ENCODE data around the gene FN1. TPM values are rescaled to one million over a fixed set of nuclear protein-coding genes. Genes with fewer than 3 reads are reported as not detected.

The FN1 gene
- total RNA-seq, 2 experiments from 2014 or later, result 0.45 to 0.57 TPM

GRCh38 chr2:215338883-215339679 lies 96.8 kb downstream of the FN1 start:
- CTCF ChIA-PET, result no interaction called here
- intact Hi-C loops (cut with micrococcal nuclease), result no loop called here
- no peaks in the 10 kb centered on the region for H3K27me3 Mint-ChIP-seq (ENCODE audit: low read depth)

GRCh38 chr2:215332872-215333595 lies 102.8 kb downstream of the FN1 start:
- Mint-ChIP-seq H3K4me1 (ENCODE audit: low read depth) (peaks cover 15% of the 10 kb centered on the region), H3K36me3 (ENCODE audit: low read depth) (peaks cover 58% of the 10 kb centered on the region), H3K4me3 (no peak overlapping the region), H3K27me3 (ENCODE audit: low read depth) (no peaks in the 10 kb centered on the region), H3K9me3 (no peaks in the 10 kb centered on the region), H3K27ac (no peak overlapping the region)
- no peak for DNase-seq
- CTCF ChIA-PET, result no interaction called here
- intact Hi-C loops (cut with micrococcal nuclease), result no loop called here

More at GRCh38 chr2:215338883-215339679, 96.8 kb downstream of the FN1 start:
- H3K9me3 Mint-ChIP-seq, result no peaks in the 10 kb centered on the region
- no peaks in the 10 kb centered on the region for H3K4me1 Mint-ChIP-seq (ENCODE audit: low read depth)
- no peak overlapping the region for H3K27ac Mint-ChIP-seq
- no peak overlapping the region for H3K4me3 Mint-ChIP-seq
- peaks cover 53% of the 10 kb centered on the region for H3K36me3 Mint-ChIP-seq (ENCODE audit: low read depth)
- no peak for DNase-seq

- CTCF ChIA-PET, result no interaction called here
- intact Hi-C loops (cut with micrococcal nuclease), result no loop called here
- no peak overlapping the region for H3K27ac Mint-ChIP-seq
- no peaks in the 10 kb centered on the region for H3K27me3 Mint-ChIP-seq (ENCODE audit: low read depth)
- DNase-seq, result no peak
- peaks cover 67% of the 10 kb centered on the region for H3K36me3 Mint-ChIP-seq (ENCODE audit: low read depth)
- H3K4me3 Mint-ChIP-seq, result no peak overlapping the region
- H3K4me1 Mint-ChIP-seq (ENCODE audit: low read depth), result peaks cover 30% of the 10 kb centered on the region
- H3K9me3 Mint-ChIP-seq, result no peaks in the 10 kb centered on the region
These were observed 107.8 kb downstream of the FN1 start for GRCh38 chr2:215328066-215328465.

- CTCF ChIA-PET, result no interaction called here
- no peak overlapping the region for H3K27ac Mint-ChIP-seq
- peaks cover 65% of the 10 kb centered on the region for H3K36me3 Mint-ChIP-seq (ENCODE audit: low read depth)
These were observed 111.1 kb downstream of the FN1 start for GRCh38 chr2:215324811-215325210.

GRCh38 chr2:215320679-215321078 lies 115.2 kb downstream of the FN1 start:
- intact Hi-C loops (cut with micrococcal nuclease), result no loop called here
- H3K36me3 Mint-ChIP-seq (ENCODE audit: low read depth), result peaks cover 50% of the 10 kb centered on the region
- H3K4me3 Mint-ChIP-seq, result no peak overlapping the region
- no peak overlapping the region for H3K27ac Mint-ChIP-seq
- H3K4me1 Mint-ChIP-seq (ENCODE audit: low read depth), result peaks cover 31% of the 10 kb centered on the region
- CTCF ChIA-PET, result interaction anchor here (0.5 to 0.7 kb wide), 2 partner anchors 63 to 610 kb away, joined by 3 to 4 read pairs; no protein-coding TSS in a partner anchor
- H3K27me3 Mint-ChIP-seq (ENCODE audit: low read depth), result no peaks in the 10 kb centered on the region
- H3K9me3 Mint-ChIP-seq, result no peaks in the 10 kb centered on the region
- DNase-seq, result no peak

More at GRCh38 chr2:215324811-215325210, 111.1 kb downstream of the FN1 start:
- Mint-ChIP-seq H3K4me1 (ENCODE audit: low read depth) (peaks cover 29% of the 10 kb centered on the region), H3K4me3 (no peak overlapping the region), H3K27me3 (ENCODE audit: low read depth) (no peaks in the 10 kb centered on the region), H3K9me3 (no peaks in the 10 kb centered on the region)
- DNase-seq, result no peak
- intact Hi-C loops (cut with micrococcal nuclease), result loop anchor here (2.0 kb wide), 1 partner anchor 14 kb away; no protein-coding TSS in a partner anchor

- peaks cover 33% of the 10 kb centered on the region for H3K4me1 Mint-ChIP-seq (ENCODE audit: low read depth)
- intact Hi-C loops (cut with micrococcal nuclease), result no loop called here
- no peak overlapping the region for H3K4me3 Mint-ChIP-seq
- H3K36me3 Mint-ChIP-seq (ENCODE audit: low read depth), result peaks cover 52% of the 10 kb centered on the region
- H3K27ac Mint-ChIP-seq, result no peak overlapping the region
- H3K27me3 Mint-ChIP-seq (ENCODE audit: low read depth), result no peaks in the 10 kb centered on the region
- CTCF ChIA-PET, result interaction anchor here (0.5 to 1.0 kb wide), 4 partner anchors 23 to 610 kb away, joined by 3 to 4 read pairs (median 3); no protein-coding TSS in a partner anchor
- no peaks in the 10 kb centered on the region for H3K9me3 Mint-ChIP-seq
- DNase-seq, result no peak
These were observed 115.8 kb downstream of the FN1 start for GRCh38 chr2:215320102-215320501.

- Mint-ChIP-seq H3K27me3 (ENCODE audit: low read depth) (no peaks in the 10 kb centered on the region), H3K36me3 (ENCODE audit: low read depth) (peaks cover 54% of the 10 kb centered on the region), H3K4me3 (no peak overlapping the region), H3K4me1 (ENCODE audit: low read depth) (peaks cover 39% of the 10 kb centered on the region), H3K9me3 (no peaks in the 10 kb centered on the region), H3K27ac (no peak overlapping the region)
- CTCF ChIA-PET, result interaction anchor here (0.6 to 1.0 kb wide), 2 partner anchors 24 to 40 kb away, joined by 3 read pairs; no protein-coding TSS in a partner anchor
- no peak for DNase-seq
- intact Hi-C loops (cut with micrococcal nuclease), result loop anchor here (10.0 kb wide), 1 partner anchor 765 kb away; the partner anchor contains the start of genes PECR and TMEM169
These were observed 116.4 kb downstream of the FN1 start for GRCh38 chr2:215319500-215319899.

- H3K27me3 Mint-ChIP-seq (ENCODE audit: low read depth), result no peaks in the 10 kb centered on the region
- peaks cover 58% of the 10 kb centered on the region for H3K36me3 Mint-ChIP-seq (ENCODE audit: low read depth)
- DNase-seq, result no peak
- H3K4me1 Mint-ChIP-seq (ENCODE audit: low read depth), result peaks cover 49% of the 10 kb centered on the region
- intact Hi-C loops (cut with micrococcal nuclease), result loop anchor here (10.0 kb wide), 1 partner anchor 768 kb away; the partner anchor contains the start of genes PECR and TMEM169
- CTCF ChIA-PET, result no interaction called here
- no peaks in the 10 kb centered on the region for H3K9me3 Mint-ChIP-seq
- H3K4me3 Mint-ChIP-seq, result no peak overlapping the region
- no peak overlapping the region for H3K27ac Mint-ChIP-seq
These were observed 119.5 kb downstream of the FN1 start for GRCh38 chr2:215316336-215316735.

GRCh38 chr2:215315301-215315700 lies 120.6 kb downstream of the FN1 start:
- CTCF ChIA-PET, result no interaction called here
- H3K27ac Mint-ChIP-seq, result peak overlapping the region; percentile 3
- peaks cover 50% of the 10 kb centered on the region for H3K36me3 Mint-ChIP-seq (ENCODE audit: low read depth)
- no peaks in the 10 kb centered on the region for H3K9me3 Mint-ChIP-seq
- no peak overlapping the region for H3K4me3 Mint-ChIP-seq
- DNase-seq, result no peak
- peaks cover 46% of the 10 kb centered on the region for H3K4me1 Mint-ChIP-seq (ENCODE audit: low read depth)
- H3K27me3 Mint-ChIP-seq (ENCODE audit: low read depth), result no peaks in the 10 kb centered on the region
- intact Hi-C loops (cut with micrococcal nuclease), result loop anchor here (10.0 kb wide), 1 partner anchor 770 kb away; the partner anchor contains the start of genes PECR and TMEM169

GRCh38 chr2:215314896-215315295 lies 121.0 kb downstream of the FN1 start:
- intact Hi-C loops (cut with micrococcal nuclease), result loop anchor here (5.0 to 10.0 kb wide), 2 partner anchors 697 to 770 kb away; partner anchors contain the start of genes MREG, PECR and TMEM169
- no peaks in the 10 kb centered on the region for H3K9me3 Mint-ChIP-seq
- peak overlapping the region; percentile 3 for H3K27ac Mint-ChIP-seq
- CTCF ChIA-PET, result no interaction called here
- no peak for DNase-seq
- H3K4me1 Mint-ChIP-seq (ENCODE audit: low read depth), result peaks cover 45% of the 10 kb centered on the region
- no peaks in the 10 kb centered on the region for H3K27me3 Mint-ChIP-seq (ENCODE audit: low read depth)
- H3K4me3 Mint-ChIP-seq, result no peak overlapping the region
- H3K36me3 Mint-ChIP-seq (ENCODE audit: low read depth), result peaks cover 47% of the 10 kb centered on the region

GRCh38 chr2:215313255-215313613 lies 122.6 kb downstream of the FN1 start:
- Mint-ChIP-seq H3K27ac (peak overlapping the region; percentile 90), H3K27me3 (ENCODE audit: low read depth) (no peaks in the 10 kb centered on the region), H3K36me3 (ENCODE audit: low read depth) (peaks cover 41% of the 10 kb centered on the region), H3K4me1 (ENCODE audit: low read depth) (peaks cover 43% of the 10 kb centered on the region), H3K9me3 (no peaks in the 10 kb centered on the region), H3K4me3 (peak overlapping the region; percentile 94)
- CTCF ChIA-PET, result no interaction called here
- intact Hi-C loops (cut with micrococcal nuclease), result loop anchor here (2.0 to 10.0 kb wide), 3 partner anchors 122 to 772 kb away; partner anchors contain the start of genes MREG, PECR and TMEM169
- DNase-seq, result no peak
